ENCODE results near the gene ZNF205.
A peak's percentile ranks its signal among the peaks of the same experiment; 100 is the strongest.
"Not testable (repeated sequence)": the region's sequence is repeated elsewhere in the genome, so short reads cannot be mapped to it uniquely, and the experiment has no call there.

ZNF205 gene

GRCh38 chr16:3134338-3135125 lies 22.1 kb downstream of the ZNF205 start, which contains the start of gene ZNF213:
Gene ZNF213, plus strand, starts transcription at chr16:3135029. Its CDS starts 2,252 bp downstream, at chr16:3137281.
- peak; percentile 99 for DNase-seq (ENCODE audit: low spot score)

- no peak for DNase-seq (ENCODE audit: low spot score)
Measured at GRCh38 chr16:3135126-3135715, 22.8 kb downstream of the ZNF205 start.

DNA sequence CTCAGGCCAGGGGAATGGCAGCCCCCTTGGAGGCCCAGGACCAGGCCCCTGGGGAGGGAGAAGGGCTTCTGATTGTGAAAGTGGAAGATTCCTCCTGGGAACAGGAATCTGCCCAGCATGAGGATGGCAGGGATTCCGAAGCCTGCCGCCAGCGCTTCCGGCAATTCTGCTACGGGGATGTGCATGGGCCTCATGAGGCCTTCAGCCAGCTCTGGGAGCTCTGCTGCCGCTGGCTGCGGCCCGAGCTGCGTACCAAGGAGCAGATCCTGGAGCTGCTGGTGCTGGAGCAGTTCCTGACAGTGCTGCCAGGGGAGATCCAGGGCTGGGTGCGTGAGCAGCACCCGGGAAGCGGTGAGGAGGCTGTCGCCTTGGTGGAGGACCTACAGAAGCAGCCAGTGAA lies 24.9 kb downstream of the ZNF205 start:
- DNase-seq (ENCODE audit: low spot score), result no peak

DNA sequence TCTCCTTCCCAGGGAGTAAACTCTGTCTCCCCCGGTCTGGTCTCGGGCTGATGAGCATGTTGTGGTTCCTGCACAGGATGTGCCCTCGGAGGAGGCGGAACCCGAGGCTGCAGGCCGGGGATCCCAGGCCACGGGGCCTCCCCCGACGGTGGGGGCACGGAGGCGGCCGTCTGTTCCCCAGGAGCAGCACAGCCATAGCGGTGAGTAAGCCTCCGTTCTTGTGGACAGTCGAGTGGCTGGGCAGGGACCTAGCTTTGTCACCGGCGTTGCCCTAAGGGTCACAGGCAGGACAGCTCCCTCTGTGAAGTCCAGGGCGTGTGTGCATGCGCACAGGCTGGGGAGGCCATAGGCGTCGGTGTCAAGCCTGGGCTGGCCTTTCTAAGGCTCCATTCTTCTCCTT lies 26.0 kb downstream of the ZNF205 start:
- no peak for DNase-seq (ENCODE audit: low spot score)

GRCh38 chr16:3138823-3139426 lies 26.5 kb downstream of the ZNF205 start:
- DNase-seq (ENCODE audit: low spot score), result no peak

- not testable (repeated sequence) for DNase-seq (ENCODE audit: low spot score)
Measured at GRCh38 chr16:3139561-3139960, 27.2 kb downstream of the ZNF205 start.

DNA sequence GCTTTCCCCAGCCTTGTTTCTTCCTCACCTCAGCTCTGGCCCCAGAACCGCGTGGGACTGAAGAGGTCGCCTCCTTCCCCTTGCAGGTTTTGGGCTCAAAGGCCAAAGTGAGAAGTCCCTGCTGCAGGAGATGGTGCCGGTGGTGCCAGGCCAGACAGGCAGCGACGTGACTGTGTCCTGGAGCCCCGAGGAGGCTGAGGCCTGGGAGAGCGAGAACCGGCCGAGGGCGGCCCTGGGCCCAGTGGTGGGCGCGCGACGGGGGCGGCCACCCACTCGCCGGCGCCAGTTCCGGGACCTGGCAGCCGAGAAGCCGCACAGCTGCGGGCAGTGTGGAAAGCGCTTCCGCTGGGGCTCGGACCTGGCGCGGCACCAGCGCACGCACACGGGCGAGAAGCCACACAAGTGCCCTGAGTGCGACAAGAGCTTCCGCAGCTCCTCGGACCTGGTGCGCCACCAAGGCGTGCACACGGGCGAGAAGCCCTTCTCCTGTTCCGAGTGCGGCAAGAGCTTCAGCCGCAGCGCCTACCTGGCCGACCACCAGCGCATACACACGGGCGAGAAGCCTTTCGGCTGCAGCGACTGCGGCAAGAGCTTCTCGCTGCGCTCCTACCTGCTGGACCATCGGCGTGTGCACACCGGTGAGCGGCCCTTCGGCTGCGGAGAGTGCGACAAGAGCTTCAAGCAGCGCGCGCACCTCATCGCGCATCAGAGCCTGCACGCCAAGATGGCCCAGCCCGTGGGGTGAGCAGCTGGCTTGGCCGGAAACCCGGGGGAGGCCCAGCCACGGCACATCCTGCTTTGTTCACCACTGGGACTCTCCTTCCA lies 28.4 kb downstream of the ZNF205 start:
- DNase-seq (ENCODE audit: low spot score), result no peak

DNA sequence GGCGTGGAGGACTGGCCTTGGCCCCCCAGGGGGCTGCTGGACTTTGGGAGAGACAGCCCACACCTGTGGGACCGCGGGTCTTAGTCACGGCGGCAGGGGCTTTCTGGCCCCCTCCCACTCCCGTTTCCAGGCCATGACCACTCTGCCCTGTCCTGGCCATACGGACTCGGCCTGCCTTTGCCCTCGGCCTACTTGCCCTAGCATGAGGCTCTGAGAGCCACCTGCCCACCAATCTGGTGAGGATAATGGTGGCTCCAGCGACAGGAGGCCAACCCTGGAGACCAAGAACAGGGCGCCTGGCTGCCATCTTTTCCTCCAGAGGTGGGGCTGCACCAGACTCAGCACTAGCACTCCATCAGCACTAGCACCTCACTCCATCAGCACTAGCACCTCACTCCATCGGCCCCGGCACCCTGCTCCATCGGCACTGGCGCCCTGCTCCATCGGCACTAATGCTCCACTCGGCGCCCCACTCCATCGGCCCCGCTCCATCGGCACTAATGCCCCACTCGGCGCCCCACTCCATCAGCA lies 29.5 kb downstream of the ZNF205 start:
- DNase-seq (ENCODE audit: low spot score), result no peak

DNA sequence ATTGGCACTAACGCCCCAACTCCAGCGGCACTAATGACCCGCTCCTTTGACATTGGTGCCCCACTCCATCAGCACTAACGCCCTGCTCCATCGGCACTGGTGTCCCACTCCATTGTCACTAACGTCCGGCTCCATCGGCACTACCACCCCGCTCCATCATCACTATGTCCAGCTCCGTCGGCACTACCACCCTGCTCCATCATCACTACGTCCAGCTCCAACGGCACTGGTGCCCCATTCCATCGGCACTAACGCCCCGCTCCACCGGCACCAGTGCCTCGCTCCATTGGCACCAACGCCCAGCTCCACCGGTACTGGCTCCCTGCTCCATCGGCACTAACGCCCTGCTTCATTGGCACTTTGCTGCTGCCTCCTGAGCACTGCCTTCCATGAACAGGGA lies 29.9 kb downstream of the ZNF205 start:
- DNase-seq (ENCODE audit: low spot score), result no peak

DNA sequence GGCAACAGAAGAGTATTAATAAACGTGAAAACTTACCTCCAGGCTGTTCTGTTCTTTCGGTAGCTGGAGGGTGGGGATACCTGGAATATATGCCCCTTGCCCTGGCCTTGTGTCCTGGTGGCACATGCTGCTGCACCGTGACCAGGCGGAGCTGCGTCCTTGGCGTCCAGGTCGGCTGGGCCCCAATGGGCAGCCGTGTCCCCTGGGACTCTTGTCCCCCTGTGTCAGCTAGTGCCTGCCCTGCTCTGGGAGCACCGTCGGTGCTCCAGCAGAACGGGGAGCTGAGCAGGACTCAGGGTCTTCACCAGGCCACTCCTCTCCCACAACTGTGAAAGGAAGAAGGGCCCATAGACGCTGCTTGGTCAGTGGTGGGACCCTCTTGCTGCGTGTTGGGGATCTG lies 30.4 kb downstream of the ZNF205 start:
- DNase-seq (ENCODE audit: low spot score), result no peak

DNA sequence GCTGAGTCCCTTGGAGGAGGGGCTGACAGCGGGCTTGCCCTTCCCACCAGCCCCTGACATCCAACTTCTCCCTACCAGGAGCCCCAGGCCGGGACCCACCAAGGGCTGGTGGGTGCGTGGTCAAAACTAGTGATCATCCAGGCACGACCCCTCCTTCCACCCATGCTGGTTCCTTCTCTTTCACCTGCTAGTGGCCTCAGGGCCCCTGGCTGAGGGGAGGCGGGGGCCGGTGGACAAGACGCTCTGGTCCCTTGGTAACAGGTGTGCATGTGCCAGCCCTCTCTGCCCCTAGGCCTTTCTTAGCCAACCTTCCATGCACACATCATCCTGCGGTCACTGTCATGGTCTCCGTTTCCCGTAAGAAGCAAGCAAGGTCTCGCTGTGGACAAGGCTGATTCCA lies 30.8 kb downstream of the ZNF205 start:
- no peak for DNase-seq (ENCODE audit: low spot score)

DNA sequence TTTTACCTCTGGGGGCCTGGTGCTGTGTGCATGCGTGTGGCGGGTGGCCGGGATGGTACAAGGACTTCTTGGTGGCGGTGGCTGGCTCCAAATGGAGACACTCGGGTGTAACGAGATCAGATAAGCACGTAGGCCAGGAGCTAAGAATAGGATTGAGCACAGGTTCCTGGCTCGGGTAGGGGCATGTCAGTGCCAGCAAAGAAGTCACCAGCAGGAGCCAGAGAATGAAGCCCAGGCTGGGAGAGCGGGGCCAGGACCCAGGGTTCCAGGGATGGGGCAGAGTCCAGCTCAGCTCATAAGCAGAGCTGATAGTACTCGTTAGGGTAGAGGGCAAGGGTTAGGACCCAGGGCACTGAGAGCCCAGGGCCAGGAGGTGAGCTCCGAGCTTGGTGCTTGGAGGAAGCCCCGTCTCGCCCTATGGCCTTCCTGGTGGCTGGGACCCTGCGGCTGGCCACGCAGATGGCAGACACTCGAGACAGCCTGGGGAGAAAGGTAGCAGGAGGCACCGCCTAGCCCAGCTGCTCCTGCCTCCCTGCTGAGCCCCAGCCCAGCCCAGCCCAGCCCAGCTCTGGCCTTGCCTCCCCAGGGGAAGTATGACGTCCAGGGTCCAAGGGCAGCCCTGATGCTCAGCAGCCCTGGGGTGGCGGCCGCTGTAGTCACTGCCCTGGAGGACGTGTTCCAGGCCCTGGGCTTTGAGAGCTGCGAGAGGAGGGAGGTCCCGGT lies 31.4 kb downstream of the ZNF205 start:
- DNase-seq (ENCODE audit: low spot score), result no peak

GRCh38 chr16:3144321-3144983 lies 32.1 kb downstream of the ZNF205 start:
- DNase-seq (ENCODE audit: low spot score), result no peak

GRCh38 chr16:3145151-3145550 lies 32.8 kb downstream of the ZNF205 start:
- DNase-seq (ENCODE audit: low spot score), result no peak

DNA sequence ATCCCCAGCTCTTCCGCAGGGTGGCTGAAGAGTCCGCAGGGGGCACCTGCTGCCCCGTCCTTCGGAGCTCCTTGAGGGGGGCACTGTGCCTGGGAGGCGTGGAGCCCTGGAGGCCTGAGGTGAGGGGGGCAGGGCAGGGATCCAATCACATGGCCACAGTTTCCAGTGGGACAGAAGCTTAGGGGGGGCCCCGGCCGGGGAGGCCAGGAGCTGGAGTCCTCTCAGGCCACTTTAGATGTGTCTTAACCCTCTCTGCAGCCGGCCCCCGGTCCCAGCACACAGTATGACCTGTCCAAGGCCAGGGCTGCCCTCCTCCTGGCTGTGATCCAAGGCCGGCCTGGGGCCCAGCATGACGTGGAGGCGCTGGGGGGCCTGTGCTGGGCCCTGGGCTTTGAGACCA lies 33.3 kb downstream of the ZNF205 start:
- no peak for DNase-seq (ENCODE audit: low spot score)

DNA sequence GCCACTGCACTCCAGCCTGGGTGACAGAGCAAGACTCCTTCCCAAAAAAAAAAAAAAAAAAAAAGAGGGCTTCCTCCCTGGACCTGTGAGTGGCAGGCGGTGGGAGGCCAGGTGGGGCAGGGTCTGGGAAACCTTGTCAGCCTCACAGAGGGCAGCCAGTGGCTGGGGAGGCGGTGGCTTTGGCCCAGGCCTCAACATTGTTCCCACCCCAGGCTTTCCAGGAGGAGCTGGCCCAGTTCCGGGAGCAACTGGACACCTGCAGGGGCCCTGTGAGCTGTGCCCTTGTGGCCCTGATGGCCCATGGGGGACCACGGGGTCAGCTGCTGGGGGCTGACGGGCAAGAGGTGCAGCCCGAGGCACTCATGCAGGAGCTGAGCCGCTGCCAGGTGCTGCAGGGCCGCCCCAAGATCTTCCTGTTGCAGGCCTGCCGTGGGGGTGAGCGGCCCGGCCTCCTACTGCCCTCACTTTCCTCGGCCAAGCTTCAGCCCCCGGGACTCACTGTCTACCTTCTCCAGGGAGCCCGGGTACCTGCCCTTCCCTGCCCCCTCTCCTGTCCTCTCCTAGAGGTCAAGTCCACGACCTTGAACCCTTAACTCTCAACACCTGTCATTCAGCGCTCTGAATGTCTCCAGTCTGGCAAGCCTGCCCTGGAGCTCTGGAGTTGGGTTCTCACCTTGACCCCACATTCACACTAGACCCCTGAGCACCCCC lies 34.8 kb downstream of the ZNF205 start:
- no peak for DNase-seq (ENCODE audit: low spot score)

GRCh38 chr16:3147757-3148104 lies 35.3 kb downstream of the ZNF205 start:
- no peak for DNase-seq (ENCODE audit: low spot score)

DNA sequence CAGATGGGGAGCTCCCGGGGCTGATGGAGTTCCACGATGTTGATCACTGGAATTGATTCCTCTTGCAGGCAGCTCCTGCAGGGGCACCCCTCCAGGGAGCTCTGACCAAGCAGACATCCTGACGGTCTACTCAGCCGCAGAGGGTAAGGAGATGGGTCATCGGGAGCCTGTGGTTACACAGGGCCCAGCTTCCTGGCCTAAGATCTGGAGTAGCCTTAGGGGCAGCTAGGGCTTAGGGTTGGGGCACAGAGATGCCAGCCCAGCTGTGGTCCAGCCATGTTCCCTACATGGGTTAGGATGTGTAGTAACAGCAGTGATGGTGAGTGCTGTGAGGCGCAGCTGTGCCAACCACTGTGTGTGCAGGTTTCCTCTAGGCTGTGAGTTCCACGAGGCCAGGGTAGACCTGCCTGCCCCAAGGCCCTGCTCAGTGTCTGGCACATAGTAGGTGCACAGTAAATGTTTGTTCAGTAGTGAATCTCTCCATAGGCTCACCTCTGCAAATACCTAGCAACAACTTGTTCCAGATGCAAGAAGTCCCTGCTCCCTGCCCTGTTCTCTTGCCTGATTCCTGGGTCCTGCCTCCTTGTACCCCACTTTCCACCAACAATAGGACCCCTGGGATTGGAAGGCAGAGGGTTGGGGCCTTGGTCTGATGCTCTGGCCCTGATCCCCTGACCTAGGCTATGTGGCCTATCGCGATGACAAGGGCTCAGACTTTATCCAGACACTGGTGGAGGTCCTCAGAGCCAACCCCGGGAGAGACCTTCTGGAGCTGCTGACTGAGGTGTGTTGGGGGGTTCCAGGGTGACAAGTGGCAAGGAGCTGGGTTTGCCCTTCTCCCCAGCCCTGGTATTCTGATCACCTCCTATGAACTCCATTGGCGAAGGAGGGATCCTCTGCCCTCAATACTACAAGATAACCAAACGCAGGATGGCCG lies 36.1 kb downstream of the ZNF205 start:
- DNase-seq (ENCODE audit: low spot score), result no peak

DNA sequence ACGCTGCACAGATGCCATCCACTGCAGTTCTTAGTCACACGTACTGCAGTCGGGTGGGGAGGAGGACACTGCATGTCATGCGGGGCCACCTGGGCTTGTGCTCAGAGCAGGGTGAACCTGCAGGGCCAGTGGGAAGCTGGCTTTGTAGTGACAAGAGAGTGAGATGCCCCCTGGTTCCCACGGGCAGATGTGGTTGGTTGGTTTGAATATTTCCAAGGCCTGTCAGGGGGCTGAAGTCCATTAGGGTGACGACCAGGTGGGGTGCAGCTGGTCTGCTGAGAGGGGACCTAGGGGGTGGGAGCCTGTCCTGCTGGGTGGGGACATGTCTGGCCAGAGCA lies 36.8 kb downstream of the ZNF205 start:
- no peak for DNase-seq (ENCODE audit: low spot score)
